Right atrium auricular region (tissue), 2 donors: ENCODE results near the gene NXPH3. TPM values are rescaled to one million over a fixed set of nuclear protein-coding genes. Genes with fewer than 3 reads are reported as not detected.

Experiments
- DNase-seq: peaks from one replicate; pipeline ENCODE4 v3.0.0-alpha.2; 2019; ENCODE audit warnings: low spot score
- H3K27ac ChIP-seq, 2 donors: fragments of 200-600 bp; sonication (generic); 1 replicate in 1 of 2; 2 replicates in 1 of 2; pipeline ENCODE4 v1.5.1; 2016 to 2019
- H3K27me3 ChIP-seq, 2 donors: fragments of 200-600 bp; sonication (generic); one replicate each; pipeline versions ENCODE4 v1.5.1 to v1.6.0; 2017 to 2019
- H3K36me3 ChIP-seq: fragments of 200-600 bp; sonication (generic); one replicate; pipeline ENCODE4 v1.5.1; 2016
- H3K4me1 ChIP-seq, 2 donors: fragments of 200-600 bp; sonication (generic); one replicate each; pipeline versions ENCODE4 v1.5.1 to v1.6.0; 2017 to 2019
- H3K4me3 ChIP-seq, 2 donors: fragments of 200-600 bp; sonication (generic); 1 replicate in 1 of 2; 2 replicates in 1 of 2; pipeline ENCODE4 v1.5.1; 2017 to 2019; ENCODE audit warnings: mild to moderate bottlenecking in 1 of 2, moderate library complexity in 1 of 2
- H3K9me3 ChIP-seq, 2 donors: fragments of 200-600 bp; sonication (generic); one replicate each; pipeline ENCODE4 v1.5.1; 2019
- CTCF ChIP-seq, 2 donors: fragments of 200-600 bp; sonication (generic); IDR thresholded peaks; one replicate each; pipeline ENCODE4 v1.5.1; 2019; ENCODE audit warnings: antibody characterized with exemption in 2 of 2
- total RNA-seq, 2 donors: library from RNA; depleted of rRNA; stranded (reverse); fragments of >200 nt; gene quantifications; one replicate each; pipeline ENCODE4 v1.1.0, GENCODE V29; 2016

The NXPH3 gene
- total RNA-seq, 2 donors from 2014 or later, result 3.4 to 8.8 TPM

- Histone ChIP-seq H3K4me3 (no peak overlapping the region), H3K36me3 (peaks cover 72% of the 10 kb centered on the region), H3K4me1 (peaks cover 0 to 20% of the 10 kb centered on the region in 2 donors), H3K27me3 (no peaks in the 10 kb centered on the region), H3K27ac (peak overlapping the region in 1 of 2 donors; percentile 27), H3K9me3 (no peaks in the 10 kb centered on the region)
- DNase-seq, result no peak
- no peak for TF ChIP-seq CTCF (IDR thresholded peaks at IDR 0.05)
Observed at GRCh38 chr17:49595980-49596379, 20.3 kb downstream of the NXPH3 start.

GRCh38 chr17:49596613-49597244, 21.1 kb downstream of the NXPH3 start:
- Histone ChIP-seq H3K4me1 (peaks cover 0 to 21% of the 10 kb centered on the region in 2 donors), H3K36me3 (peaks cover 80% of the 10 kb centered on the region), H3K4me3 (no peak overlapping the region), H3K27me3 (no peaks in the 10 kb centered on the region), H3K9me3 (no peaks in the 10 kb centered on the region), H3K27ac (peak overlapping the region in 1 of 2 donors; percentile 27)
- no peak for TF ChIP-seq CTCF (IDR thresholded peaks at IDR 0.05)
- no peak for DNase-seq

GRCh38 chr17:49597436-49597835, 21.8 kb downstream of the NXPH3 start:
- no peak for TF ChIP-seq CTCF (IDR thresholded peaks at IDR 0.05)
- Histone ChIP-seq H3K36me3 (peaks cover 85% of the 10 kb centered on the region), H3K27me3 (no peaks in the 10 kb centered on the region), H3K4me3 (no peak overlapping the region), H3K9me3 (no peaks in the 10 kb centered on the region), H3K4me1 (peaks cover 0 to 28% of the 10 kb centered on the region in 2 donors), H3K27ac (no peak overlapping the region)
- no peak for DNase-seq

- Histone ChIP-seq H3K27me3 (no peaks in the 10 kb centered on the region), H3K9me3 (no peaks in the 10 kb centered on the region), H3K4me1 (peaks cover 0 to 35% of the 10 kb centered on the region in 2 donors), H3K36me3 (peaks cover 82% of the 10 kb centered on the region), H3K27ac (peak overlapping the region in 1 of 2 donors; percentile 27), H3K4me3 (no peak overlapping the region)
- DNase-seq, result no peak
- no peak for TF ChIP-seq CTCF (IDR thresholded peaks at IDR 0.05)
Observed at GRCh38 chr17:49597928-49598655, 22.4 kb downstream of the NXPH3 start.

GRCh38 chr17:49598918-49599317, 23.2 kb downstream of the NXPH3 start:
- no peak for TF ChIP-seq CTCF (IDR thresholded peaks at IDR 0.05)
- peaks cover 0 to 43% of the 10 kb centered on the region in 2 donors for H3K4me1 ChIP-seq

More at GRCh38 chr17:49598918-49599317, 23.2 kb downstream of the NXPH3 start:
- Histone ChIP-seq H3K36me3 (peaks cover 89% of the 10 kb centered on the region), H3K9me3 (no peaks in the 10 kb centered on the region), H3K27ac (no peak overlapping the region), H3K4me3 (no peak overlapping the region), H3K27me3 (no peaks in the 10 kb centered on the region)
- no peak for DNase-seq
